Fibroblast of peridontal ligament (primary cell): ENCODE results near the gene ASB2.

Experiments used
- DNase-seq: peaks from one replicate; pipeline ENCODE4 v3.0.0-alpha.2; 2010; ENCODE audit errors: extremely low read depth

ASB2 gene

GRCh38 chr14:93976477-93977057 lies at the start of gene ASB2:
TSS of gene ASB2 (minus strand) at chr14:93976570. CDS start at chr14:93964539, 12,031 bp downstream.
- no peak for DNase-seq

- no peak for DNase-seq
Measured at GRCh38 chr14:94025720-94026119, 49.4 kb upstream of the ASB2 start.

GRCh38 chr14:94024549-94024948 lies 48.2 kb upstream of the ASB2 start:
- DNase-seq = no peak

GRCh38 chr14:94022532-94023411 lies 46.4 kb upstream of the ASB2 start:
- no peak for DNase-seq

- DNase-seq = no peak
Measured at GRCh38 chr14:94021416-94022157, 45.2 kb upstream of the ASB2 start.

- DNase-seq = no peak
Measured at GRCh38 chr14:94021001-94021400, 44.6 kb upstream of the ASB2 start.

- DNase-seq = no peak
Measured at GRCh38 chr14:94020267-94020666, 43.9 kb upstream of the ASB2 start.

- no peak for DNase-seq
Measured at GRCh38 chr14:94019329-94019728, 43.0 kb upstream of the ASB2 start.

GRCh38 chr14:94018308-94018707 lies 41.9 kb upstream of the ASB2 start:
- DNase-seq = no peak

- DNase-seq = no peak
Measured at GRCh38 chr14:94016446-94016976, 40.1 kb upstream of the ASB2 start.

- no peak for DNase-seq
Measured at GRCh38 chr14:94015223-94015622, 38.9 kb upstream of the ASB2 start.

GRCh38 chr14:94014382-94014781 lies 38.0 kb upstream of the ASB2 start:
- DNase-seq = no peak

- DNase-seq = peak; percentile 38
Measured at GRCh38 chr14:94011795-94012194, 35.4 kb upstream of the ASB2 start.

- no peak for DNase-seq
Measured at GRCh38 chr14:94010625-94011024, 34.3 kb upstream of the ASB2 start.

GRCh38 chr14:94009767-94010166 lies 33.4 kb upstream of the ASB2 start:
- peak; percentile 26 for DNase-seq

GRCh38 chr14:94008234-94008633 lies 31.9 kb upstream of the ASB2 start:
- no peak for DNase-seq

GRCh38 chr14:94005324-94006073 lies 29.1 kb upstream of the ASB2 start:
- no peak for DNase-seq

- DNase-seq = no peak
Measured at GRCh38 chr14:94004015-94004414, 27.6 kb upstream of the ASB2 start.

- DNase-seq = no peak
Measured at GRCh38 chr14:94003397-94003796, 27.0 kb upstream of the ASB2 start.

GRCh38 chr14:94001501-94002396 lies 25.4 kb upstream of the ASB2 start:
- DNase-seq = peak; percentile 72

- DNase-seq = no peak
Measured at GRCh38 chr14:94001016-94001415, 24.6 kb upstream of the ASB2 start.
